HEK293 (cell line): ENCODE data around the gene RAB8A.

ENCODE experiments used
- BCL11B ChIP-seq: fragments of 450-650 bp; formaldehyde crosslinking; IDR thresholded peaks from 2 replicates; pipeline ENCODE4 v1.5.1; 2016; ENCODE audit warnings: low read depth, missing biosample characterization, missing genetic modification characterization
- CTCF ChIP-seq: fragments of 450-650 bp; formaldehyde crosslinking; IDR thresholded peaks from 2 replicates; pipeline ENCODE4 v1.5.1; 2016; ENCODE audit warnings: missing biosample characterization, missing genetic modification characterization
- SP2 ChIP-seq: fragments of 450-650 bp; formaldehyde crosslinking; IDR thresholded peaks from 2 replicates; pipeline ENCODE4 v1.5.1; 2016; ENCODE audit warnings: missing biosample characterization, missing genetic modification characterization
- ZBTB20 ChIP-seq: fragments of 450-650 bp; formaldehyde crosslinking; IDR thresholded peaks from 2 replicates; pipeline ENCODE4 v1.5.1; 2016; ENCODE audit warnings: missing biosample characterization, missing genetic modification characterization
- ZBTB8A ChIP-seq: fragments of 450-650 bp; formaldehyde crosslinking; IDR thresholded peaks from 2 replicates; pipeline ENCODE4 v1.5.1; 2016; ENCODE audit warnings: missing biosample characterization, missing genetic modification characterization
- ZNF2 ChIP-seq: fragments of 450-650 bp; formaldehyde crosslinking; IDR thresholded peaks from 2 replicates; pipeline ENCODE4 v1.5.1; 2016; ENCODE audit warnings: missing biosample characterization, missing genetic modification characterization
- ZNF324 ChIP-seq: fragments of 450-650 bp; formaldehyde crosslinking; IDR thresholded peaks from 2 replicates; pipeline ENCODE4 v1.5.1; 2016; ENCODE audit warnings: missing biosample characterization, missing genetic modification characterization
- ZNF416 ChIP-seq: fragments of 450-650 bp; formaldehyde crosslinking; IDR thresholded peaks from 2 replicates; pipeline ENCODE4 v1.5.1; 2016; ENCODE audit warnings: missing biosample characterization, missing genetic modification characterization
- ZNF513 ChIP-seq: fragments of 450-650 bp; IDR thresholded peaks from 2 replicates; pipeline ENCODE4 v1.5.1; 2018; ENCODE audit warnings: missing biosample characterization, missing genetic modification characterization
- ZNF785 ChIP-seq: fragments of 450-650 bp; formaldehyde crosslinking; IDR thresholded peaks from 2 replicates; pipeline ENCODE4 v1.5.1; 2016; ENCODE audit warnings: missing biosample characterization, missing genetic modification characterization
- TF ChIP-seq, protein P1 (sequence below): fragments of 450-650 bp; formaldehyde crosslinking; IDR thresholded peaks from 2 replicates; pipeline ENCODE4 v1.5.1; 2016; ENCODE audit warnings: missing biosample characterization, missing genetic modification characterization
- TF ChIP-seq, protein P2 (sequence below): fragments of 450-650 bp; formaldehyde crosslinking; IDR thresholded peaks from 2 replicates; pipeline ENCODE4 v1.5.1; 2016; ENCODE audit warnings: missing biosample characterization, missing genetic modification characterization
- TF ChIP-seq, protein P3 (sequence below): fragments of 450-650 bp; formaldehyde crosslinking; IDR thresholded peaks from 2 replicates; pipeline ENCODE4 v1.5.1; 2016; ENCODE audit warnings: missing biosample characterization, missing genetic modification characterization

GRCh38 chr19:16062789-16063188 is 48.9 kb upstream of the RAB8A start:
- TF ChIP-seq, protein P1, sequence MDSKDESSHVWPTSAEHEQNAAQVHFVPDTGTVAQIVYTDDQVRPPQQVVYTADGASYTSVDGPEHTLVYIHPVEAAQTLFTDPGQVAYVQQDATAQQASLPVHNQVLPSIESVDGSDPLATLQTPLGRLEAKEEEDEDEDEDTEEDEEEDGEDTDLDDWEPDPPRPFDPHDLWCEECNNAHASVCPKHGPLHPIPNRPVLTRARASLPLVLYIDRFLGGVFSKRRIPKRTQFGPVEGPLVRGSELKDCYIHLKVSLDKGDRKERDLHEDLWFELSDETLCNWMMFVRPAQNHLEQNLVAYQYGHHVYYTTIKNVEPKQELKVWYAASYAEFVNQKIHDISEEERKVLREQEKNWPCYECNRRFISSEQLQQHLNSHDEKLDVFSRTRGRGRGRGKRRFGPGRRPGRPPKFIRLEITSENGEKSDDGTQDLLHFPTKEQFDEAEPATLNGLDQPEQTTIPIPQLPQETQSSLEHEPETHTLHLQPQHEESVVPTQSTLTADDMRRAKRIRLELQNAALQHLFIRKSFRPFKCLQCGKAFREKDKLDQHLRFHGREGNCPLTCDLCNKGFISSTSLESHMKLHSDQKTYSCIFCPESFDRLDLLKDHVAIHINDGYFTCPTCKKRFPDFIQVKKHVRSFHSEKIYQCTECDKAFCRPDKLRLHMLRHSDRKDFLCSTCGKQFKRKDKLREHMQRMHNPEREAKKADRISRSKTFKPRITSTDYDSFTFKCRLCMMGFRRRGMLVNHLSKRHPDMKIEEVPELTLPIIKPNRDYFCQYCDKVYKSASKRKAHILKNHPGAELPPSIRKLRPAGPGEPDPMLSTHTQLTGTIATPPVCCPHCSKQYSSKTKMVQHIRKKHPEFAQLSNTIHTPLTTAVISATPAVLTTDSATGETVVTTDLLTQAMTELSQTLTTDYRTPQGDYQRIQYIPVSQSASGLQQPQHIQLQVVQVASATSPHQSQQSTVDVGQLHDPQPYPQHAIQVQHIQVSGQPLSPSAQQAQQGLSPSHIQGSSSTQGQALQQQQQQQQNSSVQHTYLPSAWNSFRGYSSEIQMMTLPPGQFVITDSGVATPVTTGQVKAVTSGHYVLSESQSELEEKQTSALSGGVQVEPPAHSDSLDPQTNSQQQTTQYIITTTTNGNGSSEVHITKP: no peak
- TF ChIP-seq CTCF (peak; percentile 40; the same call in 1 of the 2 replicates), ZNF324 (tag by site-specific recombination) (no peak), ZNF416 (tag by site-specific recombination) (no peak), BCL11B (tag by site-specific recombination) (no peak), ZNF513 (tag by site-specific recombination) (no peak), ZBTB20 (tag by site-specific recombination) (no peak), ZNF2 (tag by site-specific recombination) (no peak), SP2 (tag by site-specific recombination) (no peak), ZBTB8A (tag by site-specific recombination) (no peak), ZNF785 (tag by site-specific recombination) (no peak)
- TF ChIP-seq, protein P2, sequence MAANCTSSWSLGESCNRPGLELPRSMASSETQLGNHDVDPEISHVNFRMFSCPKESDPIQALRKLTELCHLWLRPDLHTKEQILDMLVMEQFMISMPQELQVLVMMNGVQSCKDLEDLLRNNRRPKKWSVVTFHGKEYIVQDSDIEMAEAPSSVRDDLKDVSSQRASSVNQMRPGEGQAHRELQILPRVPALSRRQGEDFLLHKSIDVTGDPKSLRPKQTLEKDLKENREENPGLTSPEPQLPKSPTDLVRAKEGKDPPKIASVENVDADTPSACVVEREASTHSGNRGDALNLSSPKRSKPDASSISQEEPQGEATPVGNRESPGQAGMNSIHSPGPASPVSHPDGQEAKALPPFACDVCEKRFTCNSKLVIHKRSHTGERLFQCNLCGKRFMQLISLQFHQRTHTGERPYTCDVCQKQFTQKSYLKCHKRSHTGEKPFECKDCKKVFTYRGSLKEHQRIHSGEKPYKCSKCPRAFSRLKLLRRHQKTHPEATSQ (tag by site-specific recombination): no peak
- TF ChIP-seq, protein P3, sequence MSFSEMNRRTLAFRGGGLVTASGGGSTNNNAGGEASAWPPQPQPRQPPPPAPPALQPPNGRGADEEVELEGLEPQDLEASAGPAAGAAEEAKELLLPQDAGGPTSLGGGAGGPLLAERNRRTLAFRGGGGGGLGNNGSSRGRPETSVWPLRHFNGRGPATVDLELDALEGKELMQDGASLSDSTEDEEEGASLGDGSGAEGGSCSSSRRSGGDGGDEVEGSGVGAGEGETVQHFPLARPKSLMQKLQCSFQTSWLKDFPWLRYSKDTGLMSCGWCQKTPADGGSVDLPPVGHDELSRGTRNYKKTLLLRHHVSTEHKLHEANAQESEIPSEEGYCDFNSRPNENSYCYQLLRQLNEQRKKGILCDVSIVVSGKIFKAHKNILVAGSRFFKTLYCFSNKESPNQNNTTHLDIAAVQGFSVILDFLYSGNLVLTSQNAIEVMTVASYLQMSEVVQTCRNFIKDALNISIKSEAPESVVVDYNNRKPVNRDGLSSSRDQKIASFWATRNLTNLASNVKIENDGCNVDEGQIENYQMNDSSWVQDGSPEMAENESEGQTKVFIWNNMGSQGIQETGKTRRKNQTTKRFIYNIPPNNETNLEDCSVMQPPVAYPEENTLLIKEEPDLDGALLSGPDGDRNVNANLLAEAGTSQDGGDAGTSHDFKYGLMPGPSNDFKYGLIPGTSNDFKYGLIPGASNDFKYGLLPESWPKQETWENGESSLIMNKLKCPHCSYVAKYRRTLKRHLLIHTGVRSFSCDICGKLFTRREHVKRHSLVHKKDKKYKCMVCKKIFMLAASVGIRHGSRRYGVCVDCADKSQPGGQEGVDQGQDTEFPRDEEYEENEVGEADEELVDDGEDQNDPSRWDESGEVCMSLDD (tag by site-specific recombination): no peak
